ENCODE data around the gene MUC3A. TPM values are rescaled to one million over a fixed set of nuclear protein-coding genes. Genes with fewer than 3 reads are reported as not detected.

Gene MUC3A
- total RNA-seq, 3 donors from 2014 or later (not counting 1 experiment from before 2014, with no cell fraction given), result 0.24 TPM; not detected in 2

- ATAC-seq (no peak), DNase-seq (no peak)
- H3K36me3 Mint-ChIP-seq, result no peaks in the 10 kb centered on the region
- no peak overlapping the region for H3K27ac ChIP-seq (ENCODE audit: low read length)
- intact Hi-C loops (cut with micrococcal nuclease), result no loop called here
- 76% methylated on average over 10 of the region's 11 CpGs for WGBS (ENCODE audit: insufficient coverage)
- H3K4me1 ChIP-seq (ENCODE audit: control insufficient read depth, insufficient read depth, low read length), result no peaks in the 10 kb centered on the region
- H3K27me3 ChIP-seq (ENCODE audit: control insufficient read depth, insufficient read depth, low read length), result no peaks in the 10 kb centered on the region
- TF ChIP-seq, protein P1, sequence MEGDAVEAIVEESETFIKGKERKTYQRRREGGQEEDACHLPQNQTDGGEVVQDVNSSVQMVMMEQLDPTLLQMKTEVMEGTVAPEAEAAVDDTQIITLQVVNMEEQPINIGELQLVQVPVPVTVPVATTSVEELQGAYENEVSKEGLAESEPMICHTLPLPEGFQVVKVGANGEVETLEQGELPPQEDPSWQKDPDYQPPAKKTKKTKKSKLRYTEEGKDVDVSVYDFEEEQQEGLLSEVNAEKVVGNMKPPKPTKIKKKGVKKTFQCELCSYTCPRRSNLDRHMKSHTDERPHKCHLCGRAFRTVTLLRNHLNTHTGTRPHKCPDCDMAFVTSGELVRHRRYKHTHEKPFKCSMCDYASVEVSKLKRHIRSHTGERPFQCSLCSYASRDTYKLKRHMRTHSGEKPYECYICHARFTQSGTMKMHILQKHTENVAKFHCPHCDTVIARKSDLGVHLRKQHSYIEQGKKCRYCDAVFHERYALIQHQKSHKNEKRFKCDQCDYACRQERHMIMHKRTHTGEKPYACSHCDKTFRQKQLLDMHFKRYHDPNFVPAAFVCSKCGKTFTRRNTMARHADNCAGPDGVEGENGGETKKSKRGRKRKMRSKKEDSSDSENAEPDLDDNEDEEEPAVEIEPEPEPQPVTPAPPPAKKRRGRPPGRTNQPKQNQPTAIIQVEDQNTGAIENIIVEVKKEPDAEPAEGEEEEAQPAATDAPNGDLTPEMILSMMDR (IDR thresholded peaks at IDR 0.05), result no peak
- H3K4me3 Mint-ChIP-seq, result no peak overlapping the region
- H3K4me1 Mint-ChIP-seq, result peaks cover 0 to 5% of the 10 kb centered on the region in 2 donors
- no peaks in the 10 kb centered on the region for H3K36me3 ChIP-seq (ENCODE audit: control insufficient read depth, insufficient read depth, low read length)
- no peaks in the 10 kb centered on the region for H3K9me3 ChIP-seq (ENCODE audit: control insufficient read depth, insufficient read depth, low read length)
- H3K4me3 ChIP-seq (ENCODE audit: low read length), result no peak overlapping the region
- H3K27me3 Mint-ChIP-seq (ENCODE audit: low read depth in 2 of 2), result peaks cover 19 to 27% of the 10 kb centered on the region in 2 donors
- H3K9me3 Mint-ChIP-seq, result no peaks in the 10 kb centered on the region
- no peak overlapping the region for H3K27ac Mint-ChIP-seq
Observed at GRCh38 chr7:100946766-100947365, 2.5 kb upstream of the MUC3A start.

GRCh38 chr7:100947792-100948191, 1.5 kb upstream of the MUC3A start:
- H3K4me3 Mint-ChIP-seq, result no peak overlapping the region
- Histone ChIP-seq H3K4me3 (ENCODE audit: low read length) (no peak overlapping the region), H3K27ac (ENCODE audit: low read length) (no peak overlapping the region), H3K4me1 (ENCODE audit: control insufficient read depth, insufficient read depth, low read length) (no peaks in the 10 kb centered on the region), H3K27me3 (ENCODE audit: control insufficient read depth, insufficient read depth, low read length) (no peaks in the 10 kb centered on the region), H3K36me3 (ENCODE audit: control insufficient read depth, insufficient read depth, low read length) (no peaks in the 10 kb centered on the region), H3K9me3 (ENCODE audit: control insufficient read depth, insufficient read depth, low read length) (no peaks in the 10 kb centered on the region)
- no peaks in the 10 kb centered on the region for H3K36me3 Mint-ChIP-seq
- TF ChIP-seq, protein P1 (IDR thresholded peaks at IDR 0.05), result no peak
- no peak for ATAC-seq
- H3K27ac Mint-ChIP-seq, result no peak overlapping the region
- intact Hi-C loops (cut with micrococcal nuclease), result no loop called here
- no peak for DNase-seq
- H3K27me3 Mint-ChIP-seq (ENCODE audit: low read depth in 2 of 2), result peaks cover 19 to 25% of the 10 kb centered on the region in 2 donors
- 86% methylated on average over 4 of the region's 5 CpGs for WGBS (ENCODE audit: insufficient coverage)
- no peaks in the 10 kb centered on the region for H3K9me3 Mint-ChIP-seq
- peaks cover 0 to under 1% of the 10 kb centered on the region in 2 donors for H3K4me1 Mint-ChIP-seq

DNA sequence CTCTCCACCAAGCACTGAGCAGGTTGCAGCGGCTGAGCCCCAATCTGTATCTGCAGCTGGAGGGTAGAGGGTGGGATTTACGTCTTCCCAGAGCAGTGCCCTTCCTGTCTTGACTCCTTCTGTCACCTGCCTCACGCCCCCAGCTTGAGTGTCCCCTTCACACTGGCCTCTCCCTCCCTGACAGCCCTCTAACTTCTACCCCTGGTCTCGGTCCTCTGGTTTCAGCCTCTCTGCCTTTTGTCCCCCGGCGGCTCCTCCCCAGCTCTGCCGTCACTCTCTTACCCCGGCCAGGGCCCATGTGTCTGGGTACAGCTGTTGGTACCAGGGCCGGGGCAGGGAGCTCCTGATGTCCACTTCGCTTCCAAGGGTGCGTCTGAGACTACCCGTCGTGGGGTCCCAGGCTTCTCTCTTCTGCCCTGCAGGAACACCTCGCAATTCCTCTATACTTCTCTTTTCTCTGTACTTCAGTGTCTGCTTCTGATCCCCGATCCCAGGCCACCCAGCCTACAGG, 654 bp downstream of the MUC3A start:
- H3K9me3 Mint-ChIP-seq, result no peaks in the 10 kb centered on the region
- H3K4me1 ChIP-seq (ENCODE audit: control insufficient read depth, insufficient read depth, low read length), result no peaks in the 10 kb centered on the region
- H3K36me3 ChIP-seq (ENCODE audit: control insufficient read depth, insufficient read depth, low read length), result no peaks in the 10 kb centered on the region
- H3K27me3 Mint-ChIP-seq (ENCODE audit: low read depth in 2 of 2), result peaks cover 19 to 21% of the 10 kb centered on the region in 2 donors
- H3K4me3 ChIP-seq (ENCODE audit: low read length), result no peak overlapping the region
- H3K4me1 Mint-ChIP-seq, result no peaks in the 10 kb centered on the region
- H3K9me3 ChIP-seq (ENCODE audit: control insufficient read depth, insufficient read depth, low read length), result no peaks in the 10 kb centered on the region
- TF ChIP-seq, protein P1 (IDR thresholded peaks at IDR 0.05), result no peak
- no peaks in the 10 kb centered on the region for H3K36me3 Mint-ChIP-seq
- ATAC-seq, result no peak
- 45% methylated on average over 15 of the region's 15 CpGs for WGBS (ENCODE audit: insufficient coverage)
- no peak overlapping the region for H3K27ac Mint-ChIP-seq
- no peak overlapping the region for H3K4me3 Mint-ChIP-seq
- H3K27me3 ChIP-seq (ENCODE audit: control insufficient read depth, insufficient read depth, low read length), result no peaks in the 10 kb centered on the region
- intact Hi-C loops (cut with micrococcal nuclease), result loop anchor here (1.0 kb wide), 1 partner anchor 25 kb away; no protein-coding TSS in a partner anchor
- H3K27ac ChIP-seq (ENCODE audit: low read length), result no peak overlapping the region
- DNase-seq, result peak in 1 of 2 donors; percentile 2

DNA sequence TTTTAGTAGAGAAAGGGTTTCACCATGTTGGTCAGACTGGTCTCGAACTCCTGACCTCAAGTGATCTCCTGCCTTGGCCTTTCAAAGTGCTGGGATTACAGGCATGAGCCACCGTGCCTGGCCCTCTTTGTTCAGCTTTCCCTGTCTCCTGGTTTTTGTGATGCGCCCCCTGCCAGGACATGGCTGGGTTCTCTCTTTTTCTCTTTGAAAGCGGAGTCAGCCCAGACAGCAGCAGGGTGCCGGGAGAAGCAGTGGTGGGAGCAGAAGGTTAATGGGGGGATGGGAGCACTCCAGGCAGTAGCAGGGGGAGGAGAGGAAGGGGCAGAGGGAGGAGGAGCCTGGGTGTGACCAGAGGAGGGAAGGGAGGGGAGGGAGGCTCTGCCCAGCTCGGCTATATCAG, 1.8 kb downstream of the MUC3A start:
- ATAC-seq (no peak), DNase-seq (no peak)
- no peaks in the 10 kb centered on the region for H3K27me3 ChIP-seq (ENCODE audit: control insufficient read depth, insufficient read depth, low read length)
- H3K36me3 ChIP-seq (ENCODE audit: control insufficient read depth, insufficient read depth, low read length), result no peaks in the 10 kb centered on the region
- H3K4me1 ChIP-seq (ENCODE audit: control insufficient read depth, insufficient read depth, low read length), result no peaks in the 10 kb centered on the region
- TF ChIP-seq, protein P1 (IDR thresholded peaks at IDR 0.05), result no peak
- intact Hi-C loops (cut with micrococcal nuclease), result no loop called here
- H3K27me3 Mint-ChIP-seq (ENCODE audit: low read depth in 2 of 2), result peaks cover 7 to 14% of the 10 kb centered on the region in 2 donors
- no peak overlapping the region for H3K27ac ChIP-seq (ENCODE audit: low read length)
- no peaks in the 10 kb centered on the region for H3K36me3 Mint-ChIP-seq
- no peak overlapping the region for H3K4me3 ChIP-seq (ENCODE audit: low read length)
- WGBS (ENCODE audit: insufficient coverage), result 41% methylated on average over 5 of the region's 6 CpGs
- no peaks in the 10 kb centered on the region for H3K4me1 Mint-ChIP-seq
- no peak overlapping the region for H3K4me3 Mint-ChIP-seq
- no peaks in the 10 kb centered on the region for H3K9me3 ChIP-seq (ENCODE audit: control insufficient read depth, insufficient read depth, low read length)
- H3K9me3 Mint-ChIP-seq, result no peaks in the 10 kb centered on the region
- no peak overlapping the region for H3K27ac Mint-ChIP-seq

All from natural killer cell (primary cell).